GM19397 (cell line): ENCODE data around the gene HNRNPLL.
"Not testable (repeated sequence)": the region's sequence is repeated elsewhere in the genome, so short reads cannot be mapped to it uniquely, and the experiment has no call there.

Experiments
- ATAC-seq: cut with Tn5 transposase; IDR thresholded peaks from one replicate; pipeline ENCODE4 v1.9.1; 2021; ENCODE audit warnings: mild to moderate bottlenecking, moderate library complexity; ENCODE audit not compliant: unreplicated experiment

The HNRNPLL gene

DNA sequence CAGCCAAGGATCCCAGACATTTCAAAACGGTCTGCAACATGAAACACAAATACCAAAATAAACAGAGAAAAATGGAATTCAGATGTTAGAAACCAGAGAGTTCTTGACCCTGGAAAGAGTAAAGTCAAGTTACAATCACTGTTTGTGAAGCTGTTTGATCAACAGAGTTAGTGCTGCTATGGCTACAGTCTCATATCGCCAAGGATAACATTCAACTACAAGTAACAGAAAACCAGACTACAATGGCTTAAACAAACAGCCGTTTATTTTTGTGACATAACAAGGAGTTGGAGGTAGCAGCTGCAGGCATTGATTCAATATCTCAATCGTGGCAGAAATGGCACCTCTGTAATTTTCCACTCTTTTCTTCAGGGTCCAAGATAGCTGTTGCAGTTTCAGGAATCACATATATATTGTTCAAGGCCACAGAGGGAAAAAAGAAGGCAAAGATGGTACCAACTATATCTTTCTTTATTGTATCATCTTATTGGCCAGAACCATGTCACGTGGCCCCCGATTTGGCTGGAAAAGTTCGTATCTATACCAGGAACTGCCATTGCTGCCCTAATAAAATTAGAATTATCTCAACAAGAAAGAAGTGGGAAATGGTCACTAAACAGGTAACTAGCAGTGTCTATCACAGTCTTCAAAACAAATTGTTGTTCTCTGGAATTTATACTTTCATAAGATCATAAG lies 17.7 kb upstream of the HNRNPLL start:
- no peak for ATAC-seq

GRCh38 chr2:38619458-38620164 lies 16.9 kb upstream of the HNRNPLL start:
- ATAC-seq = no peak

DNA sequence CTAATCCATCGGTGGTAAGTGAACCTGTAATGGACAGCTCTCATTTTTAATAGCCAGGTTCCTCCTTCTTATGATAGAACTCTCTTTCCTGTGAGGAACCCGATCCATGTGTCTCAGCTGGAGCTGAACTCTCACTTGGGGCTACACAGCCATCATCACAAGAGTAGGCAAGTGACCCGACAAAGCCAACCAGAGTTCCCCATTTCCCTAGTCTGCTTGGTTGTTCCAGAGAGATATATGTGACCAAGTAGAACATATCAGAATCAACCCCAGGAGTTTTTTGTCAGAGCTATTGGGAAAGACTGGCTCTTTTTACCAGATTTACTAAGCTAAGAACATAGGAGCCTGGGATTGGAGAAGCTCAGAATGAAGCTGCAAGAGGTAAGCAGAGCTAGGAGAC lies 14.6 kb upstream of the HNRNPLL start:
- ATAC-seq = no peak

- ATAC-seq = no peak
Observed at GRCh38 chr2:38615237-38615636, 12.5 kb upstream of the HNRNPLL start.

GRCh38 chr2:38613849-38614213 lies 11.1 kb upstream of the HNRNPLL start:
- ATAC-seq = no peak

DNA sequence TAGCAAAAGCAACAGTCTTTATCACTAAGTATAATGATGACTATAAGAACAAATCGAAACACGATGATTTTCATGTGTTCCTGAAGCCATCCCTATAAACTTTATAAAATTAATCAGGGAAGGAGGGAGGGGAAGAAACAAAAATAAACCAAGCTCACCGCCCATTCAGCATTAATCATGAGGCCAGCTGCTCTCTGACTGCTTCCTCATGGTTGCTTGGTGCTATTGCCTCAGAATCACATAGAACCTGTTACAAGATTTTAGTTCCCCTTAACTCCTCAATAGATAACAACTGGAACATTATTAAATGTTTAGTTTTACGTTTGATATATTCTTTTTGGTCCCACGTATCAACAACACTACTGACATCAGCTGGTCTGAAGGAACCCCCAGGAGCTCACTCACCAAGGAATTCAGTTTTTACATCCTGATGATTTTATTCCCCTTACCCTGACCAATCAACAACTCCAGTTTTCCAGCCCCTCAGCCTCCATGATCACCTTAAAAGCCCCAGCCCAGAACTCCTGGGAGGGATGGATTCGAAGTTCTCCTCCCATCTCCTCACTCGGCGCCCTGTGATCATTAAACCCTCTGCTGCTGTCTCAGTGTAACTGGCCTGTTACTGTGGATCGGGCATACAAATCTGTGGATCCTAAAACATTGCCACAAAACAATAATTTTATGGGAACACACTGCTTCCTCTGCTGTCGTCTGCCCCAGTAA lies 10.6 kb upstream of the HNRNPLL start:
- no peak for ATAC-seq

DNA sequence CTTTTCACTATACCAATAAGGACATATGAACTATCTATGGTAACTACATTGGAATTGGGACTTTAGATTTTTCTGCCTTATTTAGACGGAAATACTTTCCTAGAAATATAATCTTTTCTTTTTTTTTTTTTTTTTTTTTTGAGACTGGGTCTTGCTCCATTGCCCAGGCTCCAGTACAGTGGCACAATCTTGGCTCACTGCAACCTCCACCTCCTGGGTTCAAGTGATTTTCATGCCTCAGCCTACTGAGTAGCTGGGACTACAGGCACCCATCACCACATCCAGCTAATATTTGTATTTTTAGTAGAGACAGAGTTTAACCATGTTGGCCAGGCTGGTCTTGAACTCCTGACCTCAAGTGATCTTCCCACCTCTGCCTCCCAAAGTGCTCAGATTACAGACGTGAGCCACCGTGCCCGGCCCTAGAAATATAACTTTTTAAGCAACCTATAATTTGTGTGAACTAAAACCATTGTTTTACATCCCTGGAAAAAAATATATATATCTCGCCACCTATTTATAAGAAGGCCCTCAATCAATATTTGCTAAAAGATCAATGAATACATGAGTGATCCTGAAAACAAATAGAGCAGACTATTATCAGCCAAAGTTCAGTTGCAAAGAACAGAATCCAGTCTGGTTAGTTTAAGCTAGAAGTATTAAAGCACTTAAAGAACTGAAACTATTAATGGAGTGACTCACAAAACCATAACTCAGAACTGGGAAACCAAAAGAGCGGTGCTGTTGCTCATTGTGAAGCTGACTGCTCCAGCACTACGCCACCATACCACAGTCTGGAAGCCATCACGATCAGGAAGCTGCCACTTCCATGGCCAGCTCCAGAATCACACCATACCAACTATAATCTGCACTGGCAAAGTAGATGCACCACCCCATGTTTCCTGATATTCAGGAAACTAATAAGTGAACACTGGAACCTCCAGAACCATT lies 8.4 kb upstream of the HNRNPLL start:
- ATAC-seq = no peak

GRCh38 chr2:38609246-38609645 lies 6.5 kb upstream of the HNRNPLL start:
- ATAC-seq = not testable (repeated sequence)

GRCh38 chr2:38608755-38609154 lies 6.0 kb upstream of the HNRNPLL start:
- no peak for ATAC-seq

DNA sequence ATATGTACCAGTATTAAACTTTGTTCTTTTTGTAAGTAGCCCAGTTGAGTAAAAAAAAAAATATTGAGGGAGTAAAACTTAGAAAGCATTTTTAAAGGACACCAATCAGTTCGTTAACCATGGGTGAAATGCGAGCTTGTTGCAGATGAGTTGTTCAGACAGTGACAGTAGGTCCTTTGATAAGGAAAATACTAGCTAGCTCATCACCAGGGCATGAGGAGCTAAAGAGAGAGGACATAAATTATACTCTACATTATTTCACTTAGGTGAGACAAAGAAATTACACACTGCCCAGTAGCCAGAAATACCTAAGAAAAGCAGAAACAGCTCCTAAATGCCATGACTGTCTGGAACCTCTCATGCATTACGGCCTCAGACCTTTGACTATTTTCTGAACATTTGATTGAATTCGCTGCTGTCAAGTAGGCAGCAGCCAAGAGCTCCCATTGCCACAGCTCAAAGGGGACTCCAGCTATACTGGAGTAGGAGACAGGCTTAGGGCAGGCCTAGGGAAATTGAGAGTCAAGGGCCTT lies 2.6 kb upstream of the HNRNPLL start:
- no peak for ATAC-seq

DNA sequence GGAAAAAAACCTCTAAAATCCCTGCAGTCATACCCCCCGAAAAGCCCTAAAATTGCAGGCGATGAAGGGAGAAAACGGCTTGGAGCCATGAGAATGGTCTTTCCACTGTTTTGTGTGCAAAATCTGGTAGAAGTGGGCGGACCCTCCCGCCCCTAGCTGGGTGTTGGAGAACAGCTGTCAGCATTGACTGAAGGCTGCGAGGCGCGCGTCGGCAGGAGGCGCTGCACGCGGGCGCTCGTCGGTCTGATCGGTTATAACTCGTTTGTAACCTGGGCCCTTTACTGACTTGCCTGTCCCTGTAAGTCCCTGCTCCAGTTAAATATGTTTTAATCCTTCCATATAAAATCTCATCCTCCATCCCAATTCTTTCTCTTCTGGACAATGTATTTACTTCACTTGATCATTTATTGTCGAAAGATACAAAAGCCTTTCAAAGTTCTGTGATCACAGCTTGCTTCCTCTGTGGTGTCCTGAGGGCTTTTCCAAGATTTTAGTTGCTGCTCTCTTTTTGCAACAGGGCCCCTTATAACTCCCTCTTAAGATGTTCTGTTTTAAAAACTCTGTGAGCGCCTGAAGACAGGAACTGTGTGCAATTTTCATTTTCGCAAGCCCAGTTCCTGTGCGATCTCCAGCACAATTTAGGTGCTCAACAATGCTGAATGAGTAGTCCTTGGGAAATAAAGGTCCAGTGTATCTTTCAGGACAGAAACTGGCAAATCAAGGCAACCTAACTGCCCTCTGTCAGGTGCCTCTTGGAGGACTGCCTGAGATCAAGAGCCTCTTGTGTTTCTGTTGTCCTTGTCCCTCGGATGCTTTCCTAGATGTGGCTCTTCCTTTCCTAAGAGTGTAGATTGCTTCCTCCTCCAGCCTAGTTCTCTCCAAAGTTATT lies 918 bp upstream of the HNRNPLL start:
- peak; percentile 40 for ATAC-seq

- peak; percentile 8 for ATAC-seq
Observed at GRCh38 chr2:38602136-38602731, 494 bp downstream of the HNRNPLL start.

GRCh38 chr2:38601463-38602135 lies 1.1 kb downstream of the HNRNPLL start:
- ATAC-seq = no peak

DNA sequence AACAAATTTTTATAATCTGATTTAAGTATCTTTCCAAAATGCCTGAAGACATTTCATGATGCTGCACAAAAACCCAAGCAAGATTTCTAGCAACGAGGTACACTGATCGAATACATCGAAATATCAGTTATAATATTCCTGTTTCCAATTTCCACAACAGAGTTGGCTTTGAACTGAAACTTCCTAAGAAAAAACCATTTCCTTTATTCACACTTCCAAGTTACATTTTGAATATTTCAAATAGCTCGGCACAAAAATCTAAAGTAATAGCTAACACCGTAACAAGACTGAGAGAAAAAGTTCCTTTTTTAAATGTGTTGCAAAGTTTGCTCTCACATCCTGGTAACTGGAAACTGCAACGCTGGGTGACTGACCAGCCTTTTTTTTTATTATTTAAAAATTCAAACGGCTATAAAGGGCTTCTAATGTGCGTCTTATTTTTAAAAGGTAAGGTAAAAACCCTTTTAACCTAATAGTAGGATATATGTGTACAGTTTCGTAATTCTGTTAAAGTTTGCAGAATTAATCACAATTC lies 1.7 kb downstream of the HNRNPLL start:
- no peak for ATAC-seq

DNA sequence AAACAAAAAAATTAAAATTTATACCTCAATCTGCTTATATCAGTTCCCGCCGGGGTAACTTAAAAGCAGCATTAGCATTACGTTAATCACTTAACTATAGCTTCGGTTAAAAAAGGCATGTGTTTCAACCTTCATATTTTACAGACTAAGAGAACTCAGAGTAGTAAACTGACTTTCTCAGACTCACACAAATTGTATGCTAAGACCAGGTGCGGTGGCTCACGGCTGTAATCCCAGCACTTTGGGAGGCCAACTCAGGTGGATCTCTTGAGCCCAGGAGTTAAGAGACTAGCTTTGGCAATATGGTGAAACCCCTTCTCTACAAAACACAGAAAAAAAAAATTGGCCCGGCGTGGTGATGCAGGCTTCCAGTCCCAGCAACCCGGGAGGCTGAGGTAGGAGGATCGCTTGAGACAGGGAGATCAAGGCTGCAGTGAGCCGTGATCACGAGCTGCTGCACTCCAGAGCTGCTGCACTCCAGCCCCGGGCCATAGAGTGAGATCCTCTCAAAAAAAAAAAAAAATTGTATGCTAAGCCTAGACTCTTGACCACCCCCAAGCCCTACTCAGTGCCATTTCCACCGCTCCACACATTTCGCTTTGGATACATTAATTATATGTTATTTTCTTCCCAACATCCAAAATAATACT lies 2.4 kb downstream of the HNRNPLL start:
- no peak for ATAC-seq

- ATAC-seq = no peak
Observed at GRCh38 chr2:38599706-38600105, 3.0 kb downstream of the HNRNPLL start.

DNA sequence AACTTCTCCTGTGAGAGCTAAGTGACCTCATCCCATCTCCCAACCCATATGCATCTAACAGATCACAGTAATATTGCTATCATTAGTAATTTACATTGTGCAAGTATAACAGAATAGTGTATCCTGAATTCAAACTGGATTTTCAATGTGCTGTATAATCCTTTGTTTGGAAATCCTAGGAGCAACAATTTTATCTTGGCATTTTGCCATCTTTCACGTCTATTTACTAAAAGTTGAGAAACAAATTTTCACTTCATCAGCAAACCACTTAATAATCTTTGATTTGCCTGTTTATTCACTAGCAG lies 3.8 kb downstream of the HNRNPLL start:
- ATAC-seq = no peak
